Chondrocyte (in vitro differentiated cells): ENCODE results near the gene APLP2. TPM values are rescaled to one million over a fixed set of nuclear protein-coding genes. Genes with fewer than 3 reads are reported as not detected.
A peak's percentile ranks its signal among the peaks of the same experiment; 100 is the strongest.
"Not testable (repeated sequence)": the region's sequence is repeated elsewhere in the genome, so short reads cannot be mapped to it uniquely, and the experiment has no call there.

ENCODE experiments used
- DNase-seq: peaks from one replicate; pipeline ENCODE4 v3.0.0; 2021; ENCODE audit warnings: mixed read lengths, low spot score
- H3K27ac Mint-ChIP-seq: one replicate; pipeline ENCODE4 v1.8.0; 2021; ENCODE audit warnings: mild to moderate bottlenecking, moderate library complexity, mixed read lengths; ENCODE audit not compliant: unreplicated experiment
- H3K27me3 Mint-ChIP-seq: 2 replicates; pipeline ENCODE4 v1.8.0; 2021; ENCODE audit warnings: low read depth, mixed read lengths
- H3K36me3 Mint-ChIP-seq: 2 replicates; pipeline ENCODE4 v1.8.0; 2021; ENCODE audit warnings: low read depth, mixed read lengths
- H3K4me1 Mint-ChIP-seq: 2 replicates; pipeline ENCODE4 v1.8.0; 2021; ENCODE audit warnings: low read depth, mild to moderate bottlenecking, mixed read lengths
- H3K4me3 Mint-ChIP-seq: one replicate; pipeline ENCODE4 v1.8.0; 2021; ENCODE audit warnings: mild to moderate bottlenecking, moderate library complexity, mixed read lengths; ENCODE audit not compliant: unreplicated experiment
- H3K9me3 Mint-ChIP-seq: 2 replicates; pipeline ENCODE4 v1.8.0; 2021; ENCODE audit warnings: low read depth, mixed read lengths
- CTCF ChIP-seq: fragments of 200-600 bp; sonication (generic); IDR thresholded peaks from 2 replicates; pipeline ENCODE4 v1.5.0; 2021; ENCODE audit warnings: antibody characterized with exemption, mild to moderate bottlenecking, moderate library complexity
- total RNA-seq: library from RNA; stranded (reverse); gene quantifications from 3 replicates; pipeline ENCODE4 v1.2.1, GENCODE V29; 2021

APLP2 gene
- total RNA-seq, 1 donor from 2014 or later = 358 TPM

DNA sequence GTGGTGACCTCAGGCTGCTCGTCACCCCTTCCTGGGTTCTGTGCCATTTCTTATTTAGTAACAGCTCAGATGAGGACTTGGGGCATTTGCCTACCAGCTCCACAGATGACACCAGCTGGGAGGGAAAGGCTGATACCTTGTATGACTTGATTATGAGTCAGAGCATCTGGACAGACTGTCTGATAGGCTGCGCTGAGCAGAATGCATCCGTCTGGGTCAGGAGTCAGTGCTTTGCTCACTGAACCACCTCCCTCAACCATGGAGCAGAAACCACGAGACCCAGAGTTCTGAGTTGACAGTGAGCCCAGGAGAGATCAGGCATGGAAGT is 96.7 kb downstream of the APLP2 start:
- TF ChIP-seq CTCF = no peak
- H3K27me3 Mint-ChIP-seq = peaks cover 9% of the 10 kb centered on the region
- H3K27ac Mint-ChIP-seq = peak overlapping the region; percentile 78
- H3K4me3 Mint-ChIP-seq = no peak overlapping the region
- no peak for DNase-seq
- no peaks in the 10 kb centered on the region for H3K9me3 Mint-ChIP-seq
- H3K4me1 Mint-ChIP-seq = peaks cover 10% of the 10 kb centered on the region
- H3K36me3 Mint-ChIP-seq = no peaks in the 10 kb centered on the region

- Mint-ChIP-seq H3K4me3 (no peak overlapping the region), H3K27me3 (peaks cover 4% of the 10 kb centered on the region), H3K36me3 (no peaks in the 10 kb centered on the region), H3K27ac (no peak overlapping the region), H3K9me3 (no peaks in the 10 kb centered on the region), H3K4me1 (peaks cover 10% of the 10 kb centered on the region)
- TF ChIP-seq CTCF = no peak
- no peak for DNase-seq
These were observed 97.5 kb downstream of the APLP2 start for GRCh38 chr11:130167146-130167545.

DNA sequence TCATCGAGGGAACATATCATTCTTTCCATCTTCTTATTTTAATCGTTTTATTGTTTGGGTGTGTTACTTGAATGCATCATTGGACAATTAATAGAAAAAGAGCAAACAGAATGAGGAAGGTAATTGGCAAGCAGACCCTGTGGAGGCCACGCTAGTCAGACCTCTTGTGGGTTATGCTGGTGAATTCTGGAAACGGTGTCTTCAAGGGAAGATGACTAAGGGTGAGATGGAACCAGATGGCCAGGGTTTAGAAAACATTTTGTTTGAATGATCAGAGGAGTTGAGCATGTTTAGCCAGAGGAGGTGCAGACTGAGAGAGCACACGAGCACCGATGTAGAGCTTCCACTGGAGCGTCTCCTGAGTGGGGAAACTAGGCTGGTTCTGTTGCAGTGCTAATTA is 98.4 kb downstream of the APLP2 start:
- no peak overlapping the region for H3K27ac Mint-ChIP-seq
- no peak overlapping the region for H3K4me3 Mint-ChIP-seq
- TF ChIP-seq CTCF = no peak
- peaks cover 10% of the 10 kb centered on the region for H3K4me1 Mint-ChIP-seq
- H3K27me3 Mint-ChIP-seq = peaks cover 2% of the 10 kb centered on the region
- no peaks in the 10 kb centered on the region for H3K9me3 Mint-ChIP-seq
- DNase-seq = no peak
- H3K36me3 Mint-ChIP-seq = no peaks in the 10 kb centered on the region

- TF ChIP-seq CTCF = no peak
- Mint-ChIP-seq H3K36me3 (no peaks in the 10 kb centered on the region), H3K27ac (no peak overlapping the region), H3K4me3 (no peak overlapping the region), H3K27me3 (no peaks in the 10 kb centered on the region), H3K9me3 (peaks cover 8% of the 10 kb centered on the region), H3K4me1 (peaks cover 7% of the 10 kb centered on the region)
- DNase-seq = no peak
These were observed 100.7 kb downstream of the APLP2 start for GRCh38 chr11:130170345-130170744.

- H3K27me3 Mint-ChIP-seq = no peaks in the 10 kb centered on the region
- no peaks in the 10 kb centered on the region for H3K36me3 Mint-ChIP-seq
- H3K27ac Mint-ChIP-seq = no peak overlapping the region
- peaks cover 8% of the 10 kb centered on the region for H3K9me3 Mint-ChIP-seq
- H3K4me3 Mint-ChIP-seq = no peak overlapping the region
- DNase-seq = no peak
- peaks cover 1% of the 10 kb centered on the region for H3K4me1 Mint-ChIP-seq
- no peak for TF ChIP-seq CTCF
These were observed 101.8 kb downstream of the APLP2 start for GRCh38 chr11:130171534-130171933.

DNA sequence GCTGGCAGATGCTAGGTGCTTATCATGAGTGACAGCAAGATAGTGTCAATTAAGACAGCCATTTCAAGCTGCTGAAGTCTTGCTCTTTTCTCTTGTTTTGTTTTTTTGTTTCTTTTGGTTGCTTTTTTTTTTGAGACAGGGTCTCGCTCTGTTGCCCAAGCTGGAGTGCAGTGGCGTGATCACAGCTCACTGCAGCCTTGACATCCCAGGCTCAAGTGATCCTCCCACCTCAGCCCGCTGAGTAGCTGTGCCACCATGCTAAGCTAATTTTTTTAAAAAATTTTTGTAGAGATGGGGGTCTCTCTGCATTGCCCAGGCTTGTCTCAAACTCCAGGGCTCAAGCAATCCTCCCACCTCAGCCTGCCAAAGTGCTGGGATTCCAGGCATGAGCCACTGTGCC is 102.3 kb downstream of the APLP2 start:
- not testable (repeated sequence) for H3K4me3 Mint-ChIP-seq, DNase-seq, H3K4me1 Mint-ChIP-seq, H3K27me3 Mint-ChIP-seq, H3K27ac Mint-ChIP-seq, H3K36me3 Mint-ChIP-seq, H3K9me3 Mint-ChIP-seq
